Left lung (tissue), 10 donors: ENCODE data around the gene PLEKHF1. TPM values are rescaled to one million over a fixed set of nuclear protein-coding genes. Genes with fewer than 3 reads are reported as not detected.

ENCODE experiments used
- ATAC-seq: fragments of 200-7000 bp; cut with Tn5 transposase; one replicate; pipeline ENCODE4 v1.9.1; 2020; ENCODE audit warnings: moderate library complexity
- DNase-seq, 4 donors: peaks; one replicate each; pipeline ENCODE4 v3.0.0-alpha.2; 2013 to 2020
- H3K27ac ChIP-seq, 2 donors: fragments of 200-600 bp; sonication (generic) in 1 of 2; one replicate each; pipeline versions ENCODE4 v1.5.0 to v1.8.0; 2020 to 2021
- H3K27me3 ChIP-seq, 2 donors: fragments of 200-600 bp; sonication (generic) in 1 of 2; one replicate each; pipeline versions ENCODE4 v1.5.0 to v1.8.0; 2020 to 2021
- H3K36me3 ChIP-seq, 2 donors: fragments of 200-600 bp; sonication (generic) in 1 of 2; one replicate each; pipeline versions ENCODE4 v1.5.0 to v1.8.0; 2020 to 2021
- H3K4me1 ChIP-seq, 2 donors: fragments of 200-600 bp; one replicate each; pipeline ENCODE4 v1.8.0; 2021
- H3K4me3 ChIP-seq, 2 donors: fragments of 200-600 bp; sonication (generic) in 1 of 2; one replicate each; pipeline versions ENCODE4 v1.5.0 to v1.8.0; 2020 to 2021; ENCODE audit warnings: mild to moderate bottlenecking in 1 of 2
- H3K9me3 ChIP-seq, 2 donors: fragments of 200-600 bp; sonication (generic) in 1 of 2; one replicate each; pipeline versions ENCODE4 v1.5.0 to v1.8.0; 2020 to 2021
- CTCF ChIP-seq, 2 donors: fragments of 200-600 bp; sonication (generic) in 1 of 2; IDR thresholded peaks; one replicate each; pipeline versions ENCODE4 v1.5.0 to v1.8.0; 2021; ENCODE audit warnings: antibody characterized with exemption in 2 of 2
- intact Hi-C, 2 donors: fragments of 100-400 bp; cut with DNase I; formaldehyde crosslinking; loops; one replicate each; pipeline versions ENCODE4 v1.11.2 to v1.14.2; 2022
- polyA plus RNA-seq, 6 donors: library from polyadenylated mRNA; unstranded; fragments of 120-200 nt; gene quantifications; one replicate each; pipeline ENCODE4 v1.2.1, GENCODE V29; 2013; ENCODE audit not compliant: insufficient read length in 6 of 6
- total RNA-seq, 2 donors: library from RNA; stranded (reverse); fragmentation: NEBNext Ultra II Directional; extraction: Animal tissue kit (Norgen Biotek cat#: 25700); gene quantifications; one replicate each; pipeline ENCODE4 v1.2.1, GENCODE V29; 2021
- donor health status: DM: no; HTN: yes; CAD: no.
- donor health status: DM: no; HTN: no; CAD: no.

Gene PLEKHF1
- total and polyA plus RNA-seq, 8 donors: 1.00 to 8.5 (median 1.2) TPM

GRCh38 chr19:29702963-29703320 lies 37.7 kb downstream of the PLEKHF1 start:
- intact Hi-C loops: no loop called here
- Histone ChIP-seq H3K27ac (no peak overlapping the region), H3K27me3 (no peaks in the 10 kb centered on the region), H3K4me3 (no peak overlapping the region), H3K36me3 (peaks cover 0 to 64% of the 10 kb centered on the region in 2 donors), H3K9me3 (no peaks in the 10 kb centered on the region), H3K4me1 (no peaks in the 10 kb centered on the region)
- TF ChIP-seq CTCF (IDR thresholded peaks at IDR 0.05): no peak
- ATAC-seq: no peak
- DNase-seq: peak in 1 of 4 donors; percentile 43

- intact Hi-C loops: no loop called here
- ATAC-seq (no peak), DNase-seq (no peak)
- peaks cover 0 to 4% of the 10 kb centered on the region in 2 donors for H3K4me1 ChIP-seq
- no peaks in the 10 kb centered on the region for H3K27me3 ChIP-seq
- H3K36me3 ChIP-seq: peaks cover 0 to 69% of the 10 kb centered on the region in 2 donors
- no peaks in the 10 kb centered on the region for H3K9me3 ChIP-seq
- H3K4me3 ChIP-seq: no peak overlapping the region
- TF ChIP-seq CTCF (IDR thresholded peaks at IDR 0.05): no peak
- no peak overlapping the region for H3K27ac ChIP-seq
Measured at GRCh38 chr19:29704562-29705558, 39.6 kb downstream of the PLEKHF1 start.

GRCh38 chr19:29705706-29706105 lies 40.4 kb downstream of the PLEKHF1 start:
- no peak for TF ChIP-seq CTCF (IDR thresholded peaks at IDR 0.05)
- peaks cover 0 to 69% of the 10 kb centered on the region in 2 donors for H3K36me3 ChIP-seq
- peaks cover 0 to 4% of the 10 kb centered on the region in 2 donors for H3K4me1 ChIP-seq
- H3K9me3 ChIP-seq: no peaks in the 10 kb centered on the region
- DNase-seq (peak in 1 of 4 donors; percentile 45), ATAC-seq (no peak)
- H3K4me3 ChIP-seq: no peak overlapping the region
- no peaks in the 10 kb centered on the region for H3K27me3 ChIP-seq
- intact Hi-C loops: no loop called here
- no peak overlapping the region for H3K27ac ChIP-seq

GRCh38 chr19:29706635-29707034 lies 41.4 kb downstream of the PLEKHF1 start:
- Histone ChIP-seq H3K27me3 (no peaks in the 10 kb centered on the region), H3K4me3 (no peak overlapping the region), H3K36me3 (peaks cover 0 to 62% of the 10 kb centered on the region in 2 donors), H3K9me3 (no peaks in the 10 kb centered on the region), H3K27ac (no peak overlapping the region), H3K4me1 (peaks cover 0 to 5% of the 10 kb centered on the region in 2 donors)
- no peak for ATAC-seq
- TF ChIP-seq CTCF (IDR thresholded peaks at IDR 0.05): no peak
- intact Hi-C loops: no loop called here
- DNase-seq: no peak
